DMS114 treated with DMSO at 0.1 percent for 48 hours (cell line): ENCODE data around the gene HNRNPAB.

Experiments
- DNase-seq: peaks from one replicate; lab custom pipeline; 2025; ENCODE audit not compliant: unreplicated experiment; lab: John Stamatoyannopoulos, UW

HNRNPAB gene

GRCh38 chr5:178204182-178204934 lies at the start of gene HNRNPAB:
Gene HNRNPAB (plus strand): TSS chr5:178204533. CDS start chr5:178204838, 305 bp downstream.
- peak; percentile 90 for DNase-seq

GRCh38 chr5:178155065-178155464 lies 49.3 kb upstream of the HNRNPAB start:
- no peak for DNase-seq

GRCh38 chr5:178160176-178160575 lies 44.2 kb upstream of the HNRNPAB start:
- DNase-seq = no peak

- DNase-seq = no peak
These were observed 41.9 kb upstream of the HNRNPAB start for GRCh38 chr5:178162481-178162880.

- peak; percentile 71 for DNase-seq
These were observed 40.3 kb upstream of the HNRNPAB start for GRCh38 chr5:178163772-178164735.

- no peak for DNase-seq
These were observed 38.8 kb upstream of the HNRNPAB start for GRCh38 chr5:178165581-178165980.

- no peak for DNase-seq
These were observed 33.9 kb upstream of the HNRNPAB start for GRCh38 chr5:178170455-178170854.

- no peak for DNase-seq
These were observed 29.9 kb upstream of the HNRNPAB start for GRCh38 chr5:178174456-178174855.

GRCh38 chr5:178176791-178177190 lies 27.5 kb upstream of the HNRNPAB start:
- DNase-seq = no peak

GRCh38 chr5:178177569-178177968 lies 26.8 kb upstream of the HNRNPAB start:
- DNase-seq = no peak

GRCh38 chr5:178180141-178180863 lies 24.0 kb upstream of the HNRNPAB start:
- DNase-seq = no peak

GRCh38 chr5:178182158-178182876 lies 22.0 kb upstream of the HNRNPAB start:
- DNase-seq = no peak

- no peak for DNase-seq
These were observed 17.9 kb upstream of the HNRNPAB start for GRCh38 chr5:178186427-178186826.

- DNase-seq = no peak
These were observed 17.3 kb upstream of the HNRNPAB start, which contains the start of gene GMCL2 for GRCh38 chr5:178187014-178187413. Gene GMCL2 (minus strand): TSS chr5:178187371. CDS start chr5:178187299, 72 bp downstream.

- no peak for DNase-seq
These were observed 14.9 kb upstream of the HNRNPAB start for GRCh38 chr5:178189433-178189832.

- no peak for DNase-seq
These were observed 12.7 kb upstream of the HNRNPAB start for GRCh38 chr5:178191661-178192060.

- DNase-seq = no peak
These were observed 12.1 kb upstream of the HNRNPAB start for GRCh38 chr5:178192244-178192643.

GRCh38 chr5:178192787-178193186 lies 11.5 kb upstream of the HNRNPAB start:
- no peak for DNase-seq

GRCh38 chr5:178193251-178193809 lies 11.0 kb upstream of the HNRNPAB start:
- DNase-seq = no peak

- DNase-seq = no peak
These were observed 10.3 kb upstream of the HNRNPAB start for GRCh38 chr5:178194026-178194425.
